HCT116 (cell line): ENCODE data around the gene S1PR1.

Experiments
- CTCF ChIP-seq, 3 experiments: fragments of 200-600 bp in 1 of 3; sonication (generic) in 1 of 3; IDR thresholded peaks in 2 of 3; conservative IDR thresholded peaks in 1 of 3; 2 replicates each; pipeline ENCODE4 v1.5.1; 2012 to 2017; ENCODE audit warnings: low read depth in 2 of 3, low read length in 2 of 3, antibody characterized with exemption in 1 of 3, borderline replicate concordance in 1 of 3, control low read depth in 1 of 3, mild to moderate bottlenecking in 1 of 3, mixed read lengths in 1 of 3, mixed run types in 1 of 3, moderate library complexity in 1 of 3; ENCODE audit not compliant: insufficient read depth in 1 of 3
- ELF1 ChIP-seq: IDR thresholded peaks from 2 replicates; pipeline ENCODE4 v1.6.1; 2012; ENCODE audit warnings: low read depth, borderline replicate concordance
- EZH2phosphoT487 ChIP-seq: fragments of 200-600 bp; IDR thresholded peaks from 2 replicates; pipeline ENCODE4 v1.6.1; 2018; ENCODE audit warnings: antibody characterized with exemption, borderline replicate concordance
- FOSL1 ChIP-seq: IDR thresholded peaks from 2 replicates; pipeline ENCODE4 v1.6.1; 2012; ENCODE audit warnings: low read depth
- MAX ChIP-seq: IDR thresholded peaks from 2 replicates; pipeline ENCODE4 v1.6.1; 2012
- POLR2A ChIP-seq: IDR thresholded peaks from 2 replicates; pipeline ENCODE4 v1.7.0; 2011; ENCODE audit warnings: borderline replicate concordance; ENCODE audit not compliant: insufficient read depth, insufficient read length; ENCODE audit errors: extremely low read depth
- POLR2AphosphoS5 ChIP-seq: IDR thresholded peaks from 2 replicates; pipeline ENCODE4 v1.6.1; 2011; ENCODE audit warnings: mild to moderate bottlenecking, low read depth, low read length, moderate library complexity
- RAD21 ChIP-seq: IDR thresholded peaks from 2 replicates; pipeline ENCODE4 v1.6.1; 2012; ENCODE audit warnings: low read depth, mild to moderate bottlenecking
- REST ChIP-seq: IDR thresholded peaks from 2 replicates; pipeline ENCODE4 v1.6.1; 2012; ENCODE audit warnings: low read depth
- SP1 ChIP-seq: IDR thresholded peaks from 2 replicates; pipeline ENCODE4 v1.6.1; 2012; ENCODE audit warnings: low read depth
- SRF ChIP-seq: IDR thresholded peaks from 2 replicates; pipeline ENCODE4 v1.6.1; 2012; ENCODE audit warnings: low read depth

- TF ChIP-seq EZH2phosphoT487 (no peak), SP1 (no peak), MAX (no peak), CTCF (IDR thresholded peaks at IDR 0.05 in 2 of 3, conservative IDR thresholded peaks at IDR 0.05 in 1 of 3; ENCODE audit: borderline replicate concordance in 1 of 3, insufficient read depth in 1 of 3, low read depth in 2 of 3, low read length in 2 of 3) (no peak), FOSL1 (no peak), POLR2A (no peak), RAD21 (no peak), SRF (no peak), ELF1 (no peak), POLR2AphosphoS5 (no peak), REST (no peak)
Observed at GRCh38 chr1:101284021-101284420, 47.2 kb downstream of the S1PR1 start.
